ENCODE results near the gene MED26. TPM values are rescaled to one million over a fixed set of nuclear protein-coding genes. Genes with fewer than 3 reads are reported as not detected.

MED26 gene
- total and polyA plus RNA-seq, 10 of the 15 experiments (the other 5 are each of a cell fraction or from before 2014, with no cell fraction given): 1.1 to 21.4 (median 9.7) TPM

- TF ChIP-seq IRF5 (IDR thresholded peaks at IDR 0.05; ENCODE audit: borderline replicate concordance): no peak
- TF ChIP-seq SUZ12 (IDR thresholded peaks at IDR 0.05; ENCODE audit: unreplicated experiment): no peak
- no peak for TF ChIP-seq SMC3 (IDR thresholded peaks at IDR 0.05; ENCODE audit: borderline replicate concordance, low read length)
- peak; percentile 9 for TF ChIP-seq BCL3 (IDR thresholded peaks at IDR 0.05; ENCODE audit: borderline replicate concordance, insufficient read depth, low read depth, low read length, poor library complexity, severe bottlenecking)
- TF ChIP-seq EP300 (IDR thresholded peaks at IDR 0.05; ENCODE audit: borderline replicate concordance in 1 of 2, control insufficient read depth in 1 of 2, low read depth in 2 of 2, low read length in 2 of 2): no peak
- no peak for TF ChIP-seq CREM (IDR thresholded peaks at IDR 0.05; ENCODE audit: low read depth)
- TF ChIP-seq CREB1 (IDR thresholded peaks at IDR 0.05; ENCODE audit: low read depth): no peak
- TF ChIP-seq ATF2 (IDR thresholded peaks at IDR 0.05; ENCODE audit: low read length): no peak
- no peak for TF ChIP-seq STAT3 (IDR thresholded peaks at IDR 0.05; ENCODE audit: low read depth, low read length)
- 0 out of 2 replicates have a peak, but pooled peaks have one; percentile 12 for TF ChIP-seq EED (IDR thresholded peaks at IDR 0.05; ENCODE audit: low read depth)
- TF ChIP-seq IKZF1 (conservative IDR thresholded peaks at IDR 0.05): no peak; the same call in none of the 2 replicates
- TF ChIP-seq KLF5 (IDR thresholded peaks at IDR 0.05; ENCODE audit: partially characterized antibody): no peak
- TF ChIP-seq E2F4 (IDR thresholded peaks at IDR 0.05; ENCODE audit: low read depth, low read length): no peak
- TF ChIP-seq SIX5 (IDR thresholded peaks at IDR 0.05; ENCODE audit: low read depth, low read length, severe bottlenecking): no peak
- TF ChIP-seq ZNF592 (IDR thresholded peaks at IDR 0.05): peak; percentile 25; the same call in 1 of the 2 replicates
- TF ChIP-seq GABPA (IDR thresholded peaks at IDR 0.05; ENCODE audit: low read depth): no peak
- no peak for TF ChIP-seq MLLT1 (IDR thresholded peaks at IDR 0.05)
These were observed 39.0 kb downstream of the MED26 start (continued) for GRCh38 chr19:16588824-16589577.

Measured in GM12878 (cell line).